CD14-positive monocyte (primary cell): ENCODE measurements around the gene VIPR1. TPM values are rescaled to one million over a fixed set of nuclear protein-coding genes. Genes with fewer than 3 reads are reported as not detected.

Source experiments
- DNase-seq, 3 donors: peaks; one replicate each; pipeline ENCODE4 v3.0.0-alpha.2; 2011 to 2022
- H2AFZ ChIP-seq: 2 replicates; pipeline ENCODE4 v1.6.0; 2012; ENCODE audit warnings: mild to moderate bottlenecking, low read depth, low read length, inconsistent platforms; ENCODE audit not compliant: insufficient read depth, poor library complexity, severe bottlenecking
- H3K27ac ChIP-seq, 2 donors: 1 replicate in 1 of 2; 2 replicates in 1 of 2; pipeline ENCODE4 v1.5.1; 2012 to 2013; ENCODE audit warnings: low read length in 2 of 2, control low read depth in 1 of 2, inconsistent platforms in 1 of 2, low read depth in 1 of 2, mild to moderate bottlenecking in 1 of 2
- H3K27me3 ChIP-seq, 2 donors: one replicate each; pipeline versions ENCODE4 v1.6.0 to v1.6.1; 2011 to 2013; ENCODE audit warnings: low read length in 2 of 2; ENCODE audit not compliant: control insufficient read depth in 2 of 2, insufficient read depth in 2 of 2
- H3K36me3 ChIP-seq, 2 donors: replicated peaks in 1 of 2; 1 replicate in 1 of 2; 2 replicates in 1 of 2; pipeline versions ENCODE4 v1.5.1 to v1.6.1; 2012 to 2013; ENCODE audit warnings: low read length in 2 of 2, control low read depth in 1 of 2, inconsistent platforms in 1 of 2, mild to moderate bottlenecking in 1 of 2; ENCODE audit not compliant: insufficient read depth in 2 of 2, control insufficient read depth in 1 of 2
- H3K4me1 ChIP-seq, 2 donors: 1 replicate in 1 of 2; 2 replicates in 1 of 2; pipeline versions ENCODE4 v1.5.1 to v1.6.1; 2012 to 2013; ENCODE audit warnings: low read length in 2 of 2, control low read depth in 1 of 2, inconsistent platforms in 1 of 2, mild to moderate bottlenecking in 1 of 2, moderate library complexity in 1 of 2; ENCODE audit not compliant: insufficient read depth in 2 of 2, control insufficient read depth in 1 of 2
- H3K4me2 ChIP-seq: replicated peaks from 2 replicates; pipeline ENCODE3; 2012; ENCODE audit warnings: low read length, moderate library complexity, mild to moderate bottlenecking; ENCODE audit not compliant: poor library complexity, severe bottlenecking; ENCODE audit errors: extremely low read depth
- H3K4me3 ChIP-seq, 3 experiments: fragments of 200-600 bp in 1 of 3; sonication (generic) in 1 of 3; replicated peaks in 1 of 3; 1 replicate in 2 of 3; 2 replicates in 1 of 3; pipeline ENCODE4 v1.5.1; 2011 to 2013; ENCODE audit warnings: low read length in 3 of 3, mild to moderate bottlenecking in 3 of 3, control low read depth in 2 of 3, low read depth in 2 of 3, inconsistent platforms in 1 of 3, moderate library complexity in 1 of 3
- H3K79me2 ChIP-seq: 2 replicates; pipeline ENCODE4 v1.6.0; 2012; ENCODE audit warnings: mild to moderate bottlenecking, control low read depth, inconsistent platforms, low read length, moderate library complexity; ENCODE audit not compliant: insufficient read depth
- H3K9ac ChIP-seq: 2 replicates; pipeline ENCODE4 v1.6.0; 2017; ENCODE audit warnings: low read length, mild to moderate bottlenecking; ENCODE audit not compliant: insufficient read depth, poor library complexity, severe bottlenecking
- H3K9me3 ChIP-seq, 2 donors: replicated peaks in 1 of 2; 1 replicate in 1 of 2; 2 replicates in 1 of 2; pipeline versions ENCODE4 v1.5.1 to v1.6.1; 2012 to 2013; ENCODE audit warnings: low read length in 2 of 2, control low read depth in 1 of 2; ENCODE audit not compliant: control insufficient read depth in 1 of 2, insufficient read depth in 1 of 2
- H4K20me1 ChIP-seq: 2 replicates; pipeline ENCODE4 v1.6.0; 2012; ENCODE audit warnings: mild to moderate bottlenecking, low read length, control low read depth, moderate library complexity; ENCODE audit not compliant: insufficient read depth
- H3K27ac Mint-ChIP-seq, 7 donors: one replicate each; pipeline ENCODE4 v1.8.0; 2020; ENCODE audit warnings: mild to moderate bottlenecking in 7 of 7, mixed read lengths in 7 of 7, moderate library complexity in 6 of 7, inconsistent platforms in 2 of 7
- H3K27me3 Mint-ChIP-seq, 3 donors: one replicate each; pipeline ENCODE4 v1.8.0; 2021 to 2022; ENCODE audit warnings: low read depth in 3 of 3, mild to moderate bottlenecking in 3 of 3, mixed read lengths in 3 of 3, moderate library complexity in 3 of 3, inconsistent platforms in 1 of 3
- H3K36me3 Mint-ChIP-seq, 2 donors: one replicate each; pipeline ENCODE4 v1.8.0; 2020; ENCODE audit warnings: mixed read lengths in 2 of 2, inconsistent platforms in 1 of 2, mild to moderate bottlenecking in 1 of 2
- H3K4me1 Mint-ChIP-seq: one replicate; pipeline ENCODE4 v1.8.0; 2020; ENCODE audit warnings: mild to moderate bottlenecking, mixed read lengths
- H3K4me3 Mint-ChIP-seq, 2 donors: one replicate each; pipeline ENCODE4 v1.8.0; 2020; ENCODE audit warnings: mild to moderate bottlenecking in 2 of 2, mixed read lengths in 2 of 2, moderate library complexity in 1 of 2
- H3K9me3 Mint-ChIP-seq, 7 donors: one replicate each; pipeline ENCODE4 v1.8.0; 2020 to 2022; ENCODE audit warnings: mixed read lengths in 7 of 7, mild to moderate bottlenecking in 6 of 7, moderate library complexity in 6 of 7, inconsistent platforms in 2 of 7
- WGBS: methylation state at CpG from one replicate; pipeline ENCODE4 v1.1.5; 2013; ENCODE audit warnings: missing lambda C conversion rate; ENCODE audit not compliant: insufficient coverage; 5-methylcytosine and 5-hydroxymethylcytosine counted together
- intact Hi-C, 2 donors: fragments of 100-400 bp; cut with micrococcal nuclease; formaldehyde crosslinking; loops; one replicate each; pipeline versions ENCODE4 v1.15.0 to v1.15.1; 2023
- polyA plus RNA-seq, 3 donors: library from polyadenylated mRNA; depleted of rRNA in 1 of 3; unstranded in 2 of 3; stranded (reverse) in 1 of 3; fragments of 300-500 nt in 2 of 3; fragments of >200 nt in 1 of 3; fragmentation: Illumina TruSeq in 2 of 3; gene quantifications; 1 replicate in 2 of 3; 2 replicates in 1 of 3; pipeline ENCODE4 v1.2.3, GENCODE V29; 2012 to 2021
- TF ChIP-seq, protein P1 (sequence below): fragments of 200-600 bp; IDR thresholded peaks from one replicate; pipeline ENCODE4 v1.8.0; 2022; ENCODE audit warnings: antibody characterized with exemption, mild to moderate bottlenecking

The VIPR1 gene
- polyA plus RNA-seq, 3 donors: 15.5 to 80.9 (median 16.0) TPM

DNA sequence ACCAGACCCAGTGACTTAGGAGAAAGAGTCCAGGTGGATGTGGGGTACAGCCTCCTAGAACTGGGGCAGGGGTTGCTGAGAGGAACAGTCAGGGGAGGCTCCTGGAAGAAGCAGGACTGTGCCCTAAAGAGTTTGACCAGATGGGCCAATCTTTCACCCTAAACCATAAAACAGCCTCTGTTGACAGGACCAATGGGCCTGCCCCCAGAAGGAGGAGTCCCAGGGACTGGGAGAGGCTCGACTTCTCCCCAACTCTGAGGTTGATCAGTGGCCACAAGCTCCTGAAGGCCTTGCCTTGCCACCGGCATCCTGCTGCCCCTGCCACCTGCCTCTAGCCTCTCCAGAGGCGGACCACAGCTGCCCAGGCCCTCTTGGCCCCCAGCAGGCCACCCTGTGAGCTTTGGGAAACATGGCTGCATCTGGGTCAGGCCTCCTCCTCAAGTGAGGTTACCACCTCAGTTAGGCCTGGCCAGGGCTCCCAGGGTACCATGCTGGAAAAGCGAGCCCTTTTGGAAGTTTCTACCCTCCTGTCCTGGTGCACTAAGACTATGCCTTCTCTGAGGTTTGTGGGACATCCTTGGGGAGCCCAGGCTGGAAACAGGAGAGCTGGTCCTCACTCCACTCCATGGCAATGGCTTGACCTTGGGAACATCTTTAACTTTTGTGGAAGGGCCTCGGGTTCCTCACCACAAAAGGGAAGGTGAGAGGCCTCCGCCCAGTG, 2.8 kb downstream of the VIPR1 start:
- peak overlapping the region; percentile 14 for H3K4me2 ChIP-seq
- H3K4me1 Mint-ChIP-seq: peaks cover 72% of the 10 kb centered on the region
- peaks cover 22% of the 10 kb centered on the region for H3K79me2 ChIP-seq
- TF ChIP-seq, protein P1, sequence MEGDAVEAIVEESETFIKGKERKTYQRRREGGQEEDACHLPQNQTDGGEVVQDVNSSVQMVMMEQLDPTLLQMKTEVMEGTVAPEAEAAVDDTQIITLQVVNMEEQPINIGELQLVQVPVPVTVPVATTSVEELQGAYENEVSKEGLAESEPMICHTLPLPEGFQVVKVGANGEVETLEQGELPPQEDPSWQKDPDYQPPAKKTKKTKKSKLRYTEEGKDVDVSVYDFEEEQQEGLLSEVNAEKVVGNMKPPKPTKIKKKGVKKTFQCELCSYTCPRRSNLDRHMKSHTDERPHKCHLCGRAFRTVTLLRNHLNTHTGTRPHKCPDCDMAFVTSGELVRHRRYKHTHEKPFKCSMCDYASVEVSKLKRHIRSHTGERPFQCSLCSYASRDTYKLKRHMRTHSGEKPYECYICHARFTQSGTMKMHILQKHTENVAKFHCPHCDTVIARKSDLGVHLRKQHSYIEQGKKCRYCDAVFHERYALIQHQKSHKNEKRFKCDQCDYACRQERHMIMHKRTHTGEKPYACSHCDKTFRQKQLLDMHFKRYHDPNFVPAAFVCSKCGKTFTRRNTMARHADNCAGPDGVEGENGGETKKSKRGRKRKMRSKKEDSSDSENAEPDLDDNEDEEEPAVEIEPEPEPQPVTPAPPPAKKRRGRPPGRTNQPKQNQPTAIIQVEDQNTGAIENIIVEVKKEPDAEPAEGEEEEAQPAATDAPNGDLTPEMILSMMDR: no peak
- H3K27me3 ChIP-seq: peaks cover 8 to 15% of the 10 kb centered on the region in 2 donors
- H3K27ac ChIP-seq: peak overlapping the region in 1 of 2 donors; percentile 18
- peaks cover 30 to 38% of the 10 kb centered on the region in 2 donors for H3K36me3 Mint-ChIP-seq
- peak overlapping the region in 4 of 7 donors; percentile 8 to 66 (median 44) for H3K27ac Mint-ChIP-seq
- peaks cover 15 to 23% (median 15%) of the 10 kb centered on the region in 3 donors for H3K27me3 Mint-ChIP-seq
- H3K4me3 ChIP-seq: peak overlapping the region in 1 of 3 experiments; percentile 5
- WGBS: 75% methylated on average over 6 of the region's 6 CpGs
- H3K9me3 Mint-ChIP-seq: peaks cover 0 to 4% (median 2%) of the 10 kb centered on the region in 7 donors
- no peak overlapping the region for H2AFZ ChIP-seq
- H3K36me3 ChIP-seq: peaks cover 0 to 7% of the 10 kb centered on the region in 2 donors
- H4K20me1 ChIP-seq: peaks cover 55% of the 10 kb centered on the region
- no peaks in the 10 kb centered on the region for H3K9me3 ChIP-seq
- intact Hi-C loops: no loop called here
- no peak overlapping the region for H3K9ac ChIP-seq
- H3K4me3 Mint-ChIP-seq: no peak overlapping the region
- DNase-seq: no peak
- peaks cover 66 to 82% of the 10 kb centered on the region in 2 donors for H3K4me1 ChIP-seq

DNA sequence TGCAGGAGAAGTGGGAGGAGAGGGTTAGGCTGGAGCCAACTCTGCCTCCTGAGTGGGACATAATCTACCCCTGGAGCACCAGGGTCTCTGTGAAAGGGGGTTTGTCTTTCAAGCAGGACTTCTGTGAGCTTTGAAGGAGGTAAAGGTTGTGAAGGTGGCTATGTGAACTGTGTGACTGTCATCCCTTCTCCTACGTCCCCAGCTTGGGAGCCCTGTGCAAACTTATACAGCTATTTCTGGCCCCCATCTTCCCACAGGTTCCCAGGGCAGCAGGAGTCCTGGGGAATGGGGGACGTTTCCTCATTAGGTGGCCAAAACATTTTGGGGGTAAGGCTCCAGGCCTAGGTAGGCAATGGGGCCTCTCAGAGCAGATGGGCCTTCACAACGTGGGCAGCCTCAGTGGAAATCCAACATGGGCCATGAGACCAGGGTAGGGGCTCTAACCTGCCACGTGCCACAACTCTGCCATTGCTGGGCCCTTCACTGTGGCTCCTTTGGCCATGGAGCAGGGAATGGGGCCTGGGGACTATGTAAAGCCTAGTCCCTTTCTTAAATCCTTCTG, 3.5 kb downstream of the VIPR1 start:
- 100% methylated on average over 3 of the region's 4 CpGs for WGBS
- no peak overlapping the region for H2AFZ ChIP-seq
- peaks cover 8 to 17% (median 9%) of the 10 kb centered on the region in 3 donors for H3K27me3 Mint-ChIP-seq

More for the DNA sequence above, 3.5 kb downstream of the VIPR1 start:
- no peak for DNase-seq
- Mint-ChIP-seq H3K27ac (peak overlapping the region in 2 of 7 donors; percentile 55 to 79), H3K4me3 (no peak overlapping the region), H3K9me3 (peaks cover 0 to 4% (median 0%) of the 10 kb centered on the region in 7 donors), H3K36me3 (peaks cover 24 to 44% of the 10 kb centered on the region in 2 donors), H3K4me1 (peaks cover 77% of the 10 kb centered on the region)
- peaks cover 0 to 7% of the 10 kb centered on the region in 2 donors for H3K36me3 ChIP-seq
- H3K79me2 ChIP-seq: peaks cover 22% of the 10 kb centered on the region
- no peak overlapping the region for H3K4me2 ChIP-seq
- peaks cover 72 to 87% of the 10 kb centered on the region in 2 donors for H3K4me1 ChIP-seq
- H3K4me3 ChIP-seq: no peak overlapping the region
- H4K20me1 ChIP-seq: peaks cover 62% of the 10 kb centered on the region
- intact Hi-C loops: no loop called here
- H3K9ac ChIP-seq: no peak overlapping the region
- no peaks in the 10 kb centered on the region for H3K9me3 ChIP-seq
- TF ChIP-seq, protein P1: no peak
- peaks cover 2 to 8% of the 10 kb centered on the region in 2 donors for H3K27me3 ChIP-seq
- no peak overlapping the region for H3K27ac ChIP-seq
